Measurements from ENCODE around the gene HAO1.
A peak's percentile ranks its signal among the peaks of the same experiment; 100 is the strongest.

Gene HAO1

DNA sequence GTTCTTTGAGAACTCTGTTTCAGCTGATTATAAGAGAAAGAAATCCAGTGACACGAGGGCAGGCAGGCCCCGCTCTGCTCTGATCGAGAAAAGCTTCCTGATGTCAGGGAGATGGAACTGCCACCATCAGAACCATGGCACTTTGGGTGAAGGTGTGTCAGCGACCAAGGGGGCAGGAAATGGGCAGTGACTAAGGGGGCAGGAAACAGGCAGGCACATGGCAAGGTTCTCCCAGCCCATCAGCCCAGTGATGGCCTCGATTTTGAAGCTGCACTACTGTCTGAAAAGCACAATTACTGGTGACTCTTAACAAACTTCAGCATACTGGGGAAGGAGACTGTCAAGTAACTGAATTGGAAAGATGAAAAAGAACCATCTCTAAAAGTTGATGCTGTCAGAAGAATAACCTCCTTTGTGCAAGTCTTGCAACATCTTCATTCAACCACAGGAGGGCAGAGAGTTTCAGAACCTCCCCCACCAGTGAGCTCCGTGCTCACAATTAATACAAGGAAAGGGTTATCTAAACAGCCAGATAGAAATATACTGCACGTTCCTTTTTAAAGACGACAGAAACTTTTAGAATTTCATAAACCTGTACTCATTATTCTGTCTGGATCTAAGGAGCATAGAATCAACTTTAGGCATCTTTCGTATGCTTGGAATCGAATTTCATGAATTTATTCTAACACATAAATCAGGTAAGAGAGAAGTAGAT is 40.2 kb upstream of the HAO1 start:
- Histone ChIP-seq H3K9me3 (ENCODE audit: severe bottlenecking) (no peaks in the 10 kb centered on the region), H3K27ac (no peak overlapping the region), H3K4me3 (ENCODE audit: low read depth, low read length) (no peak overlapping the region), H3K36me3 (peaks cover 5% of the 10 kb centered on the region; the same call in 1 of the 2 replicates), H3K27me3 (ENCODE audit: insufficient read depth, low read depth, severe bottlenecking) (no peaks in the 10 kb centered on the region)
- peak; percentile 30 for DNase-seq
- TF ChIP-seq, protein P1, sequence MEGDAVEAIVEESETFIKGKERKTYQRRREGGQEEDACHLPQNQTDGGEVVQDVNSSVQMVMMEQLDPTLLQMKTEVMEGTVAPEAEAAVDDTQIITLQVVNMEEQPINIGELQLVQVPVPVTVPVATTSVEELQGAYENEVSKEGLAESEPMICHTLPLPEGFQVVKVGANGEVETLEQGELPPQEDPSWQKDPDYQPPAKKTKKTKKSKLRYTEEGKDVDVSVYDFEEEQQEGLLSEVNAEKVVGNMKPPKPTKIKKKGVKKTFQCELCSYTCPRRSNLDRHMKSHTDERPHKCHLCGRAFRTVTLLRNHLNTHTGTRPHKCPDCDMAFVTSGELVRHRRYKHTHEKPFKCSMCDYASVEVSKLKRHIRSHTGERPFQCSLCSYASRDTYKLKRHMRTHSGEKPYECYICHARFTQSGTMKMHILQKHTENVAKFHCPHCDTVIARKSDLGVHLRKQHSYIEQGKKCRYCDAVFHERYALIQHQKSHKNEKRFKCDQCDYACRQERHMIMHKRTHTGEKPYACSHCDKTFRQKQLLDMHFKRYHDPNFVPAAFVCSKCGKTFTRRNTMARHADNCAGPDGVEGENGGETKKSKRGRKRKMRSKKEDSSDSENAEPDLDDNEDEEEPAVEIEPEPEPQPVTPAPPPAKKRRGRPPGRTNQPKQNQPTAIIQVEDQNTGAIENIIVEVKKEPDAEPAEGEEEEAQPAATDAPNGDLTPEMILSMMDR (IDR thresholded peaks at IDR 0.05; ENCODE audit: low read depth, low read length), result peak; percentile 60

- DNase-seq, result no peak
- no peaks in the 10 kb centered on the region for H3K9me3 ChIP-seq (ENCODE audit: severe bottlenecking)
- H3K4me3 ChIP-seq (ENCODE audit: low read depth, low read length), result no peak overlapping the region
- H3K27ac ChIP-seq, result no peak overlapping the region
- H3K36me3 ChIP-seq, result peaks cover 5% of the 10 kb centered on the region; the same call in 1 of the 2 replicates
- H3K27me3 ChIP-seq (ENCODE audit: insufficient read depth, low read depth, severe bottlenecking), result no peaks in the 10 kb centered on the region
- TF ChIP-seq, protein P1 (IDR thresholded peaks at IDR 0.05; ENCODE audit: low read depth, low read length), result no peak
Measured at GRCh38 chr20:7977709-7978108, 37.5 kb upstream of the HAO1 start.

DNA sequence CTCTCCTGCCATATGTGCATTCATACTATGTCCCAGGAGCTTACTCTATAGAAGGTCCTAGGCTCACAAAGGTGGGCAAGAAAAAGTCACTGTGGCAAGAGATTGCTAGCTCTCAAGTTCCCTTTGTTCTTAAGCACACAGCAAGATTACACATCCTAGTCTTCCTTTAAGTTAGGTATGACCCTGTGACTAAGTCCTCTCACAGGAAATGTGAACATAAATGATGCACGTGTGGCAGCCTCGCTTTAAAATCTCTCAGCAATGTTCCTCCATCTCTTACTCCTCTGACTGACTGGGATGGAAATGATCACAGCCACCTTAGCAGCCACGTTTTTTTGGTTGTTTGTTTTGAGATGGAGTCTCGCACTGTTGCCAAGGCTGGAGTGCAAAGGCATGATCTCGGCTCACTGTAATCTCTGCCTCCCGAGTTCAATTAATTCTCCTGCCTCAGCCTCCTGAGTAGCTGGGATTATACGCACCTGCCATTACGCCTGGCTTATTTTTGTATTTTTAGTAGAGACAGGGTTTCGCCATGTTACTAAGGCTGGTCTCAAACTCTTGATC is 35.7 kb upstream of the HAO1 start:
- TF ChIP-seq, protein P1 (IDR thresholded peaks at IDR 0.05; ENCODE audit: low read depth, low read length), result no peak
- H3K4me3 ChIP-seq (ENCODE audit: low read depth, low read length), result no peak overlapping the region
- H3K36me3 ChIP-seq, result peaks cover 5% of the 10 kb centered on the region; the same call in 1 of the 2 replicates
- no peaks in the 10 kb centered on the region for H3K27me3 ChIP-seq (ENCODE audit: insufficient read depth, low read depth, severe bottlenecking)
- H3K27ac ChIP-seq, result no peak overlapping the region
- no peak for DNase-seq
- H3K9me3 ChIP-seq (ENCODE audit: severe bottlenecking), result no peaks in the 10 kb centered on the region

DNA sequence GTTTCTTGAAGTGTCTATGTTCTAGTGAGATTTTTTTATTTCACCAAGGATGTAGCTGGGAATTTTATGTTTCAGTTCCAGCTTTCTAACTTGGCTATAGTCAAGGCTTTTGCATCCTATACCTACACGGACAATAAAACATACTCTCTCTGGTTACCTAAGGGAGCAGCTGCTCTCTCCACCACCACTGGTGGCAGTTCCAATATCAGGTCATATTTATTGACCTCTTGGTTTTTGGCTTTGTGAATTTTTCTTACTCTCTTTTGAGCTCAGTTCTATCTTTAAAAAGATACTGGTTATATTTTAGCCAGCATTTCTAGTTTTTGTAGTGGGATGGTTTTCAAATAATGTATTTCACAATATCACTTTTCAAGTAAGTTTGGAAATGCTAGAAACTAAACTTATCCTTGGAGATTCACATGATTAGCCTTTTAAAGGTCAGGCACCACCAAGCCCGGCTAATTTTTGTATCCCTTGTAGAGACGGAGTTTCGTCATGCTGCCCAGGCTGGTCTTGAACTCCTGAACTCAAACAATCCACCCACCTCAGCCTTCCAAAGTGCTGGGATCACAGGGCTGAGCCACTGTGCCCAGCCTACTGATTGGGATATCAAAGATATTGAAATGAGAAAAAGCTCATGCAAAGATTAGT is 34.7 kb upstream of the HAO1 start:
- Histone ChIP-seq H3K4me3 (ENCODE audit: low read depth, low read length) (no peak overlapping the region), H3K36me3 (peaks cover under 1% of the 10 kb centered on the region; the same call in 1 of the 2 replicates)

DNA sequence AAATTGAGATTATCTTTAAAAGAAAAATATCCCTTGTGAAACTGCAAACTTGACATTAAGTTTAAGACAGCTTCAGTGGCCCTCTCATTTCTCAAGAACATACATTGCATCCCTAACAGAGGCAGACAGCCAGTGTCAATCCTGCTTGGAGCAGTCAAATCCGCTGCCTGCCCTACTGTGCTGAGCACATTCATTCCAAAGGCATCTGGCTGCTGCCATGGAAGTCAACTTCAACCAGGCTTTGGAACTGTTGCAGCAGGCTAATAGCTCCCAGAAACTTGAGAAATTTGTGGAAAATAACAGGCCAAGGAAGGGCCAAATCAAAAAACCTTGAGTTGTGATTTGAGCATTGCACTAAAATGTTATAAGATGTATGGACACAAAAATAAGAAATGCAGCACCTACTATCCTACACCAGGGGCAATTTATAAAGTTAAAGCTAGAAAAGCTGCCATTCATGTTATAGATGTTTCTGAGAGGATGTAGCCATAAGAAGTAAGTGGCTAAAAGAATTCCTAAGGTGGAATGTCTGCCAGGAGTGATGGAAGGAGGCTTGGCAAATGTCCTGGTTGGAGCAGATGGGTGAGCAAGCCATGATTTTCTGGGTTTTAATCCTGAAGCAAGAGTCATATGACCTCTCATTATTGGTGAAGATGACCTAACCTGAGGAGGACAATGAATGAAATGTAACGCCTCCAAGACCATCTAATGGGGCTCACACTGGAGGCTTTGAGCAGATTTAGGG is 31.4 kb upstream of the HAO1 start:
- TF ChIP-seq, protein P1 (IDR thresholded peaks at IDR 0.05; ENCODE audit: low read depth, low read length), result no peak
- Histone ChIP-seq H3K9me3 (ENCODE audit: severe bottlenecking) (no peaks in the 10 kb centered on the region), H3K4me3 (ENCODE audit: low read depth, low read length) (no peak overlapping the region), H3K27me3 (ENCODE audit: insufficient read depth, low read depth, severe bottlenecking) (no peaks in the 10 kb centered on the region), H3K27ac (no peak overlapping the region), H3K36me3 (no peaks in the 10 kb centered on the region)
- DNase-seq, result no peak

More for the DNA sequence above, 34.7 kb upstream of the HAO1 start:
- H3K9me3 ChIP-seq (ENCODE audit: severe bottlenecking), result no peaks in the 10 kb centered on the region
- no peak overlapping the region for H3K27ac ChIP-seq
- TF ChIP-seq, protein P1 (IDR thresholded peaks at IDR 0.05; ENCODE audit: low read depth, low read length), result no peak
- DNase-seq, result no peak
- no peaks in the 10 kb centered on the region for H3K27me3 ChIP-seq (ENCODE audit: insufficient read depth, low read depth, severe bottlenecking)
